SK-N-SH treated with all-trans-retinoic acid at 6 μM for 48 hours (cell line): Measurements from ENCODE around the gene TCF25.

Source experiments
- ARNTL ChIP-seq: fragments of 450-650 bp; formaldehyde crosslinking; IDR thresholded peaks from 2 replicates; pipeline ENCODE4 v1.5.0; 2020; ENCODE audit warnings: low read depth, mild to moderate bottlenecking, moderate library complexity, borderline replicate concordance
- CREB5 ChIP-seq: fragments of 250-450 bp; sonication (Bioruptor Pico); IDR thresholded peaks from 2 replicates; pipeline ENCODE4 v1.5.1; 2020; ENCODE audit warnings: low read depth, mild to moderate bottlenecking, moderate library complexity
- CSDC2 ChIP-seq: fragments of 250-450 bp; sonication (Bioruptor Pico); IDR thresholded peaks from 2 replicates; pipeline ENCODE4 v1.5.0; 2020; ENCODE audit warnings: mild to moderate bottlenecking, moderate library complexity
- ESRRG ChIP-seq: fragments of 250-450 bp; sonication (Bioruptor Pico); IDR thresholded peaks from 2 replicates; pipeline ENCODE4 v1.6.1; 2021; ENCODE audit warnings: mild to moderate bottlenecking
- GLIS3 ChIP-seq: fragments of 250-450 bp; sonication (Bioruptor Pico); IDR thresholded peaks from 2 replicates; pipeline ENCODE4 v1.5.0; 2020; ENCODE audit warnings: mild to moderate bottlenecking, moderate library complexity
- TSHZ2 ChIP-seq: fragments of 250-450 bp; sonication (Bioruptor Pico); IDR thresholded peaks from 2 replicates; pipeline ENCODE4 v1.5.0; 2020; ENCODE audit warnings: mild to moderate bottlenecking, moderate library complexity
- ZFP30 ChIP-seq: fragments of 450-650 bp; formaldehyde crosslinking; IDR thresholded peaks from 2 replicates; pipeline ENCODE4 v1.5.0; 2022; ENCODE audit warnings: mild to moderate bottlenecking, moderate library complexity

GRCh38 chr16:89952049-89952448 lies 78.7 kb downstream of the TCF25 start:
- TF ChIP-seq ZFP30 (CRISPR knock-in tag) (no peak), CREB5 (CRISPR knock-in tag) (no peak), TSHZ2 (CRISPR knock-in tag) (no peak), ESRRG (CRISPR knock-in tag) (no peak), ARNTL (CRISPR knock-in tag) (no peak), GLIS3 (no peak), CSDC2 (CRISPR knock-in tag) (no peak)
